Prostate gland (tissue), 2 donors: ENCODE measurements around the gene DOCK11. TPM values are rescaled to one million over a fixed set of nuclear protein-coding genes. Genes with fewer than 3 reads are reported as not detected.

Experiments used
- DNase-seq: peaks from one replicate; pipeline ENCODE4 v3.0.0-alpha.2; 2019; ENCODE audit warnings: low spot score
- H3K27ac ChIP-seq, 2 donors: fragments of 200-600 bp; sonication (generic); 2 replicates each; pipeline ENCODE4 v1.5.1; 2017 to 2019
- H3K27me3 ChIP-seq: fragments of 200-600 bp; sonication (generic); replicated peaks from 2 replicates; pipeline ENCODE4 v1.5.1; 2019; ENCODE audit not compliant: insufficient read depth
- H3K36me3 ChIP-seq, 2 donors: fragments of 200-600 bp; sonication (generic); 1 replicate in 1 of 2; 2 replicates in 1 of 2; pipeline versions ENCODE4 v1.5.1 to v1.8.1; 2017 to 2019
- H3K4me1 ChIP-seq: fragments of 200-600 bp; sonication (generic); replicated peaks from 2 replicates; pipeline ENCODE4 v1.5.1; 2019
- H3K4me3 ChIP-seq, 2 donors: fragments of 200-600 bp; sonication (generic); 2 replicates each; pipeline ENCODE4 v1.5.1; 2017 to 2019
- H3K9me3 ChIP-seq: fragments of 200-600 bp; sonication (generic); 2 replicates; pipeline ENCODE4 v1.5.1; 2017
- CTCF ChIP-seq, 4 experiments: fragments of 200-600 bp in 2 of 4; fragments of 450-650 bp in 2 of 4; sonication (generic) in 2 of 4; IDR thresholded peaks; 1 replicate in 3 of 4; 2 replicates in 1 of 4; pipeline ENCODE4 v1.5.1; 2016 to 2019; ENCODE audit warnings: antibody characterized with exemption in 4 of 4, mild to moderate bottlenecking in 2 of 4, moderate library complexity in 2 of 4
- POLR2A ChIP-seq: fragments of 450-650 bp; IDR thresholded peaks from one replicate; pipeline ENCODE4 v1.6.1; 2016; ENCODE audit warnings: antibody characterized with exemption, mild to moderate bottlenecking
- POLR2AphosphoS5 ChIP-seq: sonication (generic); formaldehyde crosslinking; IDR thresholded peaks from one replicate; pipeline ENCODE4 v1.6.1; 2017; ENCODE audit warnings: antibody characterized with exemption
- WGBS: methylation state at CpG from one replicate; pipeline ENCODE4 v1.1.5; 2018; 5-methylcytosine and 5-hydroxymethylcytosine counted together
- intact Hi-C: fragments of 100-400 bp; cut with DNase I; formaldehyde crosslinking; loops from one replicate; pipeline ENCODE4 v1.14.2; 2022
- total RNA-seq, 2 donors: library from RNA; depleted of rRNA; stranded (reverse); fragments of >200 nt; gene quantifications; one replicate each; pipeline ENCODE4 v1.1.0, GENCODE V29; 2016

Gene DOCK11
- total RNA-seq, 2 donors from 2014 or later: 2.6 to 4.7 TPM

DNA sequence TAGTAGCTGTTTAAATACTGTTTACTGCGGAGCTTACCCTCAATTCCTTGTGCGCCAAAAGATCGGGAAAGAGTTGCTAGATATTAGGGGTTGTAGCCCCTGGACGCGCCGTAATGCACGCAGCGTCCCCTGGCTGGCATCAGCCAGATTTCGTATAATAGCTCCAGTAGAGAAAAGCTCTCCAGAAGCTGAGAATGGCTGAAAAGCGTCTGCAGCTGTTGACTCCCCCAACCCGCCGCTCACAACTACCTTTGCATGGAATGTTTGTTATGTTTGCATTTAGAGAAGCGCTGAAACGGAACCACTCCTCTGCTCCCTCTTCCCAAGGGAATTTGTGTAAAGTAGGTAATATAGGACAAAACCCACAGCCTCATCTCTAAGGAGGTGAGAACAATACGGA lies 3.7 kb downstream of the DOCK11 start:
- H3K4me3 ChIP-seq: no peak overlapping the region
- no peaks in the 10 kb centered on the region for H3K4me1 ChIP-seq
- no peaks in the 10 kb centered on the region for H3K27me3 ChIP-seq
- H3K27ac ChIP-seq: no peak overlapping the region
- WGBS: 54% methylated on average over 15 of the region's 15 CpGs
- no peak for TF ChIP-seq POLR2A
- no peaks in the 10 kb centered on the region for H3K36me3 ChIP-seq
- no peak for DNase-seq
- intact Hi-C loops: loop anchor here (10.0 kb wide), 1 partner anchor 106 kb away; no protein-coding TSS in a partner anchor
- H3K9me3 ChIP-seq: no peaks in the 10 kb centered on the region

GRCh38 chrX:118502161-118502789 lies 6.7 kb downstream of the DOCK11 start:
- TF ChIP-seq POLR2AphosphoS5 (no peak), CTCF (IDR thresholded peaks at IDR 0.05) (no peak), POLR2A (no peak)
- no peak overlapping the region for H3K4me3 ChIP-seq
- WGBS: 70% methylated on average over 6 of the region's 6 CpGs
- intact Hi-C loops: loop anchor here (10.0 kb wide), 1 partner anchor 473 kb away; the partner anchor contains the start of gene LONRF3
- H3K27ac ChIP-seq: no peak overlapping the region
- H3K27me3 ChIP-seq: no peaks in the 10 kb centered on the region
- DNase-seq: no peak
- no peaks in the 10 kb centered on the region for H3K36me3 ChIP-seq
- H3K9me3 ChIP-seq: no peaks in the 10 kb centered on the region
- no peaks in the 10 kb centered on the region for H3K4me1 ChIP-seq

DNA sequence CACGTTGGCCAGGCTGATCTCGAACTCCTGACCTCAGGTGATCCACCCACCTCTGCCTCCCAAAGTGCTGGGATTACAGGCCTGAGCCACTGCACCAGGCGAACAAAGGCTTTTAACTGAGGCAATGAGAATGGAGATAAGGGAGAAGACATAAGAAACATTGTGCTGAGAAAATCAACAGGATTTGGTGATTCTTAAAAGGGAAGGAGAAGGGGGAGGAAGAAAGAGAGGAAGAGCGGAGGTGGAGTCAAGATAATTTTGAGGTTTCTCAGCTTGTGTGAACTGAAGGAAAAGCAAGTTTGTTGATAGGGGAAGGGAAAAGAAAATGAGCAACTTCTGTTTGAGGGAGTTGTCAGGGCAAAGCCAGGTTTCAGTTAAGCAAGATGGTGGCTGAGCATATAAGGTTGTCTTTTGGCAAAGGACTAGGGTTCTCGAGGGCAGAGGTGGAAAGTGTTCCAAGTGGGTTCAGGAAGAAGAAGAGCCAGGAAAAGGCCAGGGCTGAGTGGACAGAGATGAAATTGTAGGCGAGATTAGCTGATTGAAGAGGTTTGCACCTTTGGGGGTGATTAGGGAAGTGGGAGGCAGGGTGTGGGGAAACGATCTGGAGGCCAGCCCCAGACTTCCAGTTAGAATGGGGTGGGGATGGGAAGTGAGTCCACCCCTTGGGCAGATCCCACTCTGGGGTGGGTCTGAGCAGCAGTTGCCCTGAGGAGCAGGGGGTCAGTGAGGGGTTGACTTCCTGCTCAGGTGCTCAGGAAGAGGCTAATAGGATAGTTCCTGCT lies 7.8 kb downstream of the DOCK11 start:
- Histone ChIP-seq H3K36me3 (no peaks in the 10 kb centered on the region), H3K4me3 (no peak overlapping the region), H3K4me1 (no peaks in the 10 kb centered on the region), H3K27me3 (no peaks in the 10 kb centered on the region), H3K27ac (no peak overlapping the region), H3K9me3 (no peaks in the 10 kb centered on the region)
- 61% methylated on average over 7 of the region's 7 CpGs for WGBS
- intact Hi-C loops: loop anchor here (10.0 kb wide), 1 partner anchor 471 kb away; the partner anchor contains the start of gene LONRF3
- no peak for DNase-seq
- TF ChIP-seq POLR2AphosphoS5 (no peak), POLR2A (no peak), CTCF (IDR thresholded peaks at IDR 0.05) (no peak)

- DNase-seq: no peak
- Histone ChIP-seq H3K4me1 (no peaks in the 10 kb centered on the region), H3K36me3 (no peaks in the 10 kb centered on the region), H3K27ac (no peak overlapping the region), H3K9me3 (no peaks in the 10 kb centered on the region), H3K4me3 (no peak overlapping the region), H3K27me3 (no peaks in the 10 kb centered on the region)
- 79% methylated on average over 4 of the region's 4 CpGs for whole genome bisulfite sequencing
- intact Hi-C loops: loop anchor here (10.0 kb wide), 1 partner anchor 470 kb away; the partner anchor contains the start of gene LONRF3
- TF ChIP-seq CTCF (IDR thresholded peaks at IDR 0.05) (no peak), POLR2AphosphoS5 (no peak), POLR2A (no peak)
These were observed 9.0 kb downstream of the DOCK11 start for GRCh38 chrX:118504581-118504980.

- Histone ChIP-seq H3K27me3 (no peaks in the 10 kb centered on the region), H3K27ac (no peak overlapping the region), H3K4me3 (no peak overlapping the region), H3K9me3 (no peaks in the 10 kb centered on the region), H3K36me3 (no peaks in the 10 kb centered on the region), H3K4me1 (no peaks in the 10 kb centered on the region)
- no peak for DNase-seq
- intact Hi-C loops: loop anchor here (10.0 kb wide), 1 partner anchor 468 kb away; the partner anchor contains the start of gene LONRF3
- WGBS: 61% methylated on average over 10 of the region's 11 CpGs
- TF ChIP-seq POLR2A (no peak), CTCF (IDR thresholded peaks at IDR 0.05) (no peak), POLR2AphosphoS5 (no peak)
These were observed 11.3 kb downstream of the DOCK11 start for GRCh38 chrX:118506805-118507480.
